ENCODE results near the gene IPPK.
A peak's percentile ranks its signal among the peaks of the same experiment; 100 is the strongest.

The IPPK gene

GRCh38 chr9:92658611-92659010 lies 11.3 kb downstream of the IPPK start:
- DNase-seq (ENCODE audit: low read depth in 2 of 2): no peak
- no peak for TF ChIP-seq CTCF (IDR thresholded peaks at IDR 0.05; ENCODE audit: low read depth, low read length)
- H3K4me3 ChIP-seq (replicated peaks in 1 of 2; ENCODE audit: low read depth in 2 of 2, low read length in 2 of 2): no peak overlapping the region

GRCh38 chr9:92658176-92658575 lies 11.8 kb downstream of the IPPK start:
- no peak overlapping the region for H3K4me3 ChIP-seq (replicated peaks in 1 of 2; ENCODE audit: low read depth in 2 of 2, low read length in 2 of 2)
- TF ChIP-seq CTCF (IDR thresholded peaks at IDR 0.05; ENCODE audit: low read depth, low read length): no peak
- DNase-seq (ENCODE audit: low read depth in 2 of 2): no peak

GRCh38 chr9:92657296-92658094 lies 12.4 kb downstream of the IPPK start:
- peak; percentile 8 for TF ChIP-seq CTCF (IDR thresholded peaks at IDR 0.05; ENCODE audit: low read depth, low read length)
- DNase-seq (ENCODE audit: low read depth in 2 of 2): peak in 1 of 2 donors; percentile 26
- H3K4me3 ChIP-seq (replicated peaks in 1 of 2; ENCODE audit: low read depth in 2 of 2, low read length in 2 of 2): no peak overlapping the region

GRCh38 chr9:92656537-92656925 lies 13.4 kb downstream of the IPPK start:
- H3K4me3 ChIP-seq (replicated peaks in 1 of 2; ENCODE audit: low read depth in 2 of 2, low read length in 2 of 2): no peak overlapping the region
- TF ChIP-seq CTCF (IDR thresholded peaks at IDR 0.05; ENCODE audit: low read depth, low read length): no peak
- no peak for DNase-seq (ENCODE audit: low read depth in 2 of 2)

GRCh38 chr9:92655896-92656536 lies 13.9 kb downstream of the IPPK start:
- H3K4me3 ChIP-seq (replicated peaks in 1 of 2; ENCODE audit: low read depth in 2 of 2, low read length in 2 of 2): no peak overlapping the region
- DNase-seq (ENCODE audit: low read depth in 2 of 2): no peak
- TF ChIP-seq CTCF (IDR thresholded peaks at IDR 0.05; ENCODE audit: low read depth, low read length): no peak

GRCh38 chr9:92655366-92655765 lies 14.6 kb downstream of the IPPK start:
- no peak overlapping the region for H3K4me3 ChIP-seq (replicated peaks in 1 of 2; ENCODE audit: low read depth in 2 of 2, low read length in 2 of 2)
- TF ChIP-seq CTCF (IDR thresholded peaks at IDR 0.05; ENCODE audit: low read depth, low read length): no peak
- no peak for DNase-seq (ENCODE audit: low read depth in 2 of 2)

Measured in cardiac fibroblast (primary cell).